PC-9 (cell line): Measurements from ENCODE around the gene PYDC1.

Experiments
- EZH2 ChIP-seq: fragments of 200-600 bp; sonication (generic); IDR thresholded peaks from 2 replicates; pipeline ENCODE4 v1.8.0; 2017; ENCODE audit warnings: antibody characterized with exemption, low read depth
- TF ChIP-seq, protein P1 (sequence below): fragments of 200-600 bp; sonication (generic); conservative IDR thresholded peaks from 2 replicates; pipeline ENCODE4 v1.6.1; 2017; ENCODE audit warnings: mixed run types, antibody characterized with exemption, mild to moderate bottlenecking, moderate library complexity

DNA sequence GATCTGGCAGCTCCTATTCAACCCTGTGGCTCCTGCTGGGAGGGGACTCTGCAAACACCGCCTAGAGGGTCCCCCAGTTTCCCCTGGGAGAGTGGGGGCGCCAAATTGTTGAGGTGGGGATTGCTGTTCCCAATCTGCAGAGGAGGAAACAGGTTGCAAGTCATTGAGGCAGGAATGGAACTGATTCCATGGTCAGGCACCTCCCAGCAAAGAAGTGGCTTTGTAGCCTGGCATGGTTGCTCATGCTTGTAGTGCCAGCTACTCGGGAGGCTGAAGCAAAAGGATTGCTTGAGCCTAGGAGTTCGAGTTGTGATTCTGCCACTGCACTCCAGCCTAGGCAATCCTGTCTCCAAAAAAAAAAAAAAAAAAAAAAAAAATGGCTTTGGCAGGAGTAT, 198 bp upstream of the PYDC1 start:
- TF ChIP-seq, protein P1, sequence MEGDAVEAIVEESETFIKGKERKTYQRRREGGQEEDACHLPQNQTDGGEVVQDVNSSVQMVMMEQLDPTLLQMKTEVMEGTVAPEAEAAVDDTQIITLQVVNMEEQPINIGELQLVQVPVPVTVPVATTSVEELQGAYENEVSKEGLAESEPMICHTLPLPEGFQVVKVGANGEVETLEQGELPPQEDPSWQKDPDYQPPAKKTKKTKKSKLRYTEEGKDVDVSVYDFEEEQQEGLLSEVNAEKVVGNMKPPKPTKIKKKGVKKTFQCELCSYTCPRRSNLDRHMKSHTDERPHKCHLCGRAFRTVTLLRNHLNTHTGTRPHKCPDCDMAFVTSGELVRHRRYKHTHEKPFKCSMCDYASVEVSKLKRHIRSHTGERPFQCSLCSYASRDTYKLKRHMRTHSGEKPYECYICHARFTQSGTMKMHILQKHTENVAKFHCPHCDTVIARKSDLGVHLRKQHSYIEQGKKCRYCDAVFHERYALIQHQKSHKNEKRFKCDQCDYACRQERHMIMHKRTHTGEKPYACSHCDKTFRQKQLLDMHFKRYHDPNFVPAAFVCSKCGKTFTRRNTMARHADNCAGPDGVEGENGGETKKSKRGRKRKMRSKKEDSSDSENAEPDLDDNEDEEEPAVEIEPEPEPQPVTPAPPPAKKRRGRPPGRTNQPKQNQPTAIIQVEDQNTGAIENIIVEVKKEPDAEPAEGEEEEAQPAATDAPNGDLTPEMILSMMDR: no peak
- TF ChIP-seq EZH2: no peak
